Ovary (tissue), 3 donors: Measurements from ENCODE around the gene LMX1B.

ENCODE experiments used
- EP300 ChIP-seq: sonication (generic); formaldehyde crosslinking; IDR thresholded peaks from one replicate; pipeline ENCODE4 v1.6.1; 2017; ENCODE audit warnings: antibody characterized with exemption
- POLR2A ChIP-seq: fragments of 450-650 bp; IDR thresholded peaks from one replicate; pipeline ENCODE4 v1.6.1; 2017; ENCODE audit warnings: antibody characterized with exemption, mild to moderate bottlenecking, moderate library complexity
- TF ChIP-seq, protein P1 (sequence below), 3 donors: fragments of 450-650 bp in 2 of 3; fragments of 200-600 bp in 1 of 3; IDR thresholded peaks; one replicate each; pipeline versions ENCODE4 v1.5.1 to v1.8.0; 2016 to 2022; ENCODE audit warnings: antibody characterized with exemption in 3 of 3, mild to moderate bottlenecking in 1 of 3
- donor health status: DM: no; HTN: no; CAD: no.

DNA sequence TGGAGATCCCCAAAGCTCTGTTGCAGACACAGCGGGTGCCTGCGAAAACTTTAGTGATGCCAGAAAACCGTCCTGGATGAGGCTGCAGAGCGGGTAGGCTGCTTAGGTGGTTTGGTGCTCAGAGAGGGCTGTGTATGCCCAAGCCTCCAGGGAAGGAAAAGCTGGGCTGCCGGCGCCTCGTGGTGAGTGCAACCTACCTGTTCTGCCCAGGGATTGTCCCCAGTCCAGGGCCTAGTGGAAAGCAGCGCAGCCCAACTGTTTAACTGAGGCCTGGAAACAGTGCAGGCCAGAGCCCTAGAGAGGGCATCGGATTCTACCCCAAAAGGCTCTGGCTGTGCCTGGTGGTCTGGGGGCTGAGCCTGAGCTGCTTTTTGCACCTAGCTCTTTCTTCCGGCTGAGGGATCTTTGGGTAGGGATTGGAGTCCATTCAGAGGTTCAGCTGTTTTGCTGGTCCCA lies 2.8 kb downstream of the LMX1B start:
- TF ChIP-seq, protein P1, sequence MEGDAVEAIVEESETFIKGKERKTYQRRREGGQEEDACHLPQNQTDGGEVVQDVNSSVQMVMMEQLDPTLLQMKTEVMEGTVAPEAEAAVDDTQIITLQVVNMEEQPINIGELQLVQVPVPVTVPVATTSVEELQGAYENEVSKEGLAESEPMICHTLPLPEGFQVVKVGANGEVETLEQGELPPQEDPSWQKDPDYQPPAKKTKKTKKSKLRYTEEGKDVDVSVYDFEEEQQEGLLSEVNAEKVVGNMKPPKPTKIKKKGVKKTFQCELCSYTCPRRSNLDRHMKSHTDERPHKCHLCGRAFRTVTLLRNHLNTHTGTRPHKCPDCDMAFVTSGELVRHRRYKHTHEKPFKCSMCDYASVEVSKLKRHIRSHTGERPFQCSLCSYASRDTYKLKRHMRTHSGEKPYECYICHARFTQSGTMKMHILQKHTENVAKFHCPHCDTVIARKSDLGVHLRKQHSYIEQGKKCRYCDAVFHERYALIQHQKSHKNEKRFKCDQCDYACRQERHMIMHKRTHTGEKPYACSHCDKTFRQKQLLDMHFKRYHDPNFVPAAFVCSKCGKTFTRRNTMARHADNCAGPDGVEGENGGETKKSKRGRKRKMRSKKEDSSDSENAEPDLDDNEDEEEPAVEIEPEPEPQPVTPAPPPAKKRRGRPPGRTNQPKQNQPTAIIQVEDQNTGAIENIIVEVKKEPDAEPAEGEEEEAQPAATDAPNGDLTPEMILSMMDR (IDR thresholded peaks at IDR 0.05): no peak
- TF ChIP-seq POLR2A (no peak), EP300 (no peak)
